ENCODE measurements around the gene OLFM3. TPM values are rescaled to one million over a fixed set of nuclear protein-coding genes. Genes with fewer than 3 reads are reported as not detected.

The OLFM3 gene
- total RNA-seq, 1 experiment from 2014 or later, result not detected

- H2AFZ ChIP-seq (ENCODE audit: low read depth, low read length, poor library complexity, severe bottlenecking), result no peak overlapping the region
- DNase-seq (ENCODE audit: low read depth, low spot score), result no peak
- H3K9ac ChIP-seq (ENCODE audit: low read length), result no peak overlapping the region
- TF ChIP-seq SRF (IDR thresholded peaks at IDR 0.05; ENCODE audit: low read depth) (no peak), EGR1 (IDR thresholded peaks at IDR 0.05; ENCODE audit: low read depth) (no peak), SP1 (IDR thresholded peaks at IDR 0.05; ENCODE audit: low read depth) (no peak), YY1 (IDR thresholded peaks at IDR 0.05; ENCODE audit: extremely low read depth, insufficient replicate concordance, low read depth, low read length) (no peak), JUND (IDR thresholded peaks at IDR 0.05) (no peak), FOSL1 (IDR thresholded peaks at IDR 0.05; ENCODE audit: low read depth) (no peak), CEBPB (IDR thresholded peaks at IDR 0.05; ENCODE audit: low read depth) (no peak), ATF3 (IDR thresholded peaks at IDR 0.05) (no peak), POLR2AphosphoS5 (IDR thresholded peaks at IDR 0.05; ENCODE audit: low read depth, low read length) (no peak), ELF1 (IDR thresholded peaks at IDR 0.05; ENCODE audit: borderline replicate concordance, low read depth) (no peak)
- TF ChIP-seq, protein P1, sequence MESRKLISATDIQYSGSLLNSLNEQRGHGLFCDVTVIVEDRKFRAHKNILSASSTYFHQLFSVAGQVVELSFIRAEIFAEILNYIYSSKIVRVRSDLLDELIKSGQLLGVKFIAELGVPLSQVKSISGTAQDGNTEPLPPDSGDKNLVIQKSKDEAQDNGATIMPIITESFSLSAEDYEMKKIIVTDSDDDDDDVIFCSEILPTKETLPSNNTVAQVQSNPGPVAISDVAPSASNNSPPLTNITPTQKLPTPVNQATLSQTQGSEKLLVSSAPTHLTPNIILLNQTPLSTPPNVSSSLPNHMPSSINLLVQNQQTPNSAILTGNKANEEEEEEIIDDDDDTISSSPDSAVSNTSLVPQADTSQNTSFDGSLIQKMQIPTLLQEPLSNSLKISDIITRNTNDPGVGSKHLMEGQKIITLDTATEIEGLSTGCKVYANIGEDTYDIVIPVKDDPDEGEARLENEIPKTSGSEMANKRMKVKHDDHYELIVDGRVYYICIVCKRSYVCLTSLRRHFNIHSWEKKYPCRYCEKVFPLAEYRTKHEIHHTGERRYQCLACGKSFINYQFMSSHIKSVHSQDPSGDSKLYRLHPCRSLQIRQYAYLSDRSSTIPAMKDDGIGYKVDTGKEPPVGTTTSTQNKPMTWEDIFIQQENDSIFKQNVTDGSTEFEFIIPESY (IDR thresholded peaks at IDR 0.05; ENCODE audit: extremely low read depth, insufficient replicate concordance, low read length), result no peak
- TF ChIP-seq, protein P2, sequence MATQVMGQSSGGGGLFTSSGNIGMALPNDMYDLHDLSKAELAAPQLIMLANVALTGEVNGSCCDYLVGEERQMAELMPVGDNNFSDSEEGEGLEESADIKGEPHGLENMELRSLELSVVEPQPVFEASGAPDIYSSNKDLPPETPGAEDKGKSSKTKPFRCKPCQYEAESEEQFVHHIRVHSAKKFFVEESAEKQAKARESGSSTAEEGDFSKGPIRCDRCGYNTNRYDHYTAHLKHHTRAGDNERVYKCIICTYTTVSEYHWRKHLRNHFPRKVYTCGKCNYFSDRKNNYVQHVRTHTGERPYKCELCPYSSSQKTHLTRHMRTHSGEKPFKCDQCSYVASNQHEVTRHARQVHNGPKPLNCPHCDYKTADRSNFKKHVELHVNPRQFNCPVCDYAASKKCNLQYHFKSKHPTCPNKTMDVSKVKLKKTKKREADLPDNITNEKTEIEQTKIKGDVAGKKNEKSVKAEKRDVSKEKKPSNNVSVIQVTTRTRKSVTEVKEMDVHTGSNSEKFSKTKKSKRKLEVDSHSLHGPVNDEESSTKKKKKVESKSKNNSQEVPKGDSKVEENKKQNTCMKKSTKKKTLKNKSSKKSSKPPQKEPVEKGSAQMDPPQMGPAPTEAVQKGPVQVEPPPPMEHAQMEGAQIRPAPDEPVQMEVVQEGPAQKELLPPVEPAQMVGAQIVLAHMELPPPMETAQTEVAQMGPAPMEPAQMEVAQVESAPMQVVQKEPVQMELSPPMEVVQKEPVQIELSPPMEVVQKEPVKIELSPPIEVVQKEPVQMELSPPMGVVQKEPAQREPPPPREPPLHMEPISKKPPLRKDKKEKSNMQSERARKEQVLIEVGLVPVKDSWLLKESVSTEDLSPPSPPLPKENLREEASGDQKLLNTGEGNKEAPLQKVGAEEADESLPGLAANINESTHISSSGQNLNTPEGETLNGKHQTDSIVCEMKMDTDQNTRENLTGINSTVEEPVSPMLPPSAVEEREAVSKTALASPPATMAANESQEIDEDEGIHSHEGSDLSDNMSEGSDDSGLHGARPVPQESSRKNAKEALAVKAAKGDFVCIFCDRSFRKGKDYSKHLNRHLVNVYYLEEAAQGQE (IDR thresholded peaks at IDR 0.05; ENCODE audit: low read depth), result no peak
- TF ChIP-seq, protein P3, sequence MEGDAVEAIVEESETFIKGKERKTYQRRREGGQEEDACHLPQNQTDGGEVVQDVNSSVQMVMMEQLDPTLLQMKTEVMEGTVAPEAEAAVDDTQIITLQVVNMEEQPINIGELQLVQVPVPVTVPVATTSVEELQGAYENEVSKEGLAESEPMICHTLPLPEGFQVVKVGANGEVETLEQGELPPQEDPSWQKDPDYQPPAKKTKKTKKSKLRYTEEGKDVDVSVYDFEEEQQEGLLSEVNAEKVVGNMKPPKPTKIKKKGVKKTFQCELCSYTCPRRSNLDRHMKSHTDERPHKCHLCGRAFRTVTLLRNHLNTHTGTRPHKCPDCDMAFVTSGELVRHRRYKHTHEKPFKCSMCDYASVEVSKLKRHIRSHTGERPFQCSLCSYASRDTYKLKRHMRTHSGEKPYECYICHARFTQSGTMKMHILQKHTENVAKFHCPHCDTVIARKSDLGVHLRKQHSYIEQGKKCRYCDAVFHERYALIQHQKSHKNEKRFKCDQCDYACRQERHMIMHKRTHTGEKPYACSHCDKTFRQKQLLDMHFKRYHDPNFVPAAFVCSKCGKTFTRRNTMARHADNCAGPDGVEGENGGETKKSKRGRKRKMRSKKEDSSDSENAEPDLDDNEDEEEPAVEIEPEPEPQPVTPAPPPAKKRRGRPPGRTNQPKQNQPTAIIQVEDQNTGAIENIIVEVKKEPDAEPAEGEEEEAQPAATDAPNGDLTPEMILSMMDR (IDR thresholded peaks at IDR 0.05 in 2 of 3, conservative IDR thresholded peaks at IDR 0.05 in 1 of 3; ENCODE audit: borderline replicate concordance in 1 of 3, insufficient read depth in 1 of 3, low read depth in 2 of 3, low read length in 2 of 3), result no peak
- H3K4me1 ChIP-seq (ENCODE audit: control insufficient read depth in 1 of 2, insufficient read depth in 2 of 2, low read length in 2 of 2), result no peaks in the 10 kb centered on the region
- CTCF ChIA-PET, result no interaction called here
- no peaks in the 10 kb centered on the region for H3K9me2 ChIP-seq (ENCODE audit: insufficient read depth)
- no peaks in the 10 kb centered on the region for H3K9me3 ChIP-seq (ENCODE audit: control insufficient read depth in 1 of 2, insufficient read depth in 1 of 2, low read depth in 1 of 2, low read length in 2 of 2)
- no peak for ATAC-seq
- POLR2A ChIA-PET, result no interaction called here
- H3K4me2 ChIP-seq (ENCODE audit: low read length), result no peak overlapping the region
- no peaks in the 10 kb centered on the region for H4K20me1 ChIP-seq (ENCODE audit: insufficient read depth)
- H3K27me3 ChIP-seq (ENCODE audit: insufficient read depth, low read length), result no peaks in the 10 kb centered on the region
- H3K36me3 ChIP-seq (ENCODE audit: control insufficient read depth in 1 of 2, insufficient read depth in 2 of 2, low read length in 2 of 2), result no peaks in the 10 kb centered on the region
- no peaks in the 10 kb centered on the region for H3K79me2 ChIP-seq (ENCODE audit: insufficient read depth, low read length)
- no peak overlapping the region for H3K4me3 ChIP-seq (replicated peaks in 1 of 2; ENCODE audit: low read depth in 1 of 2, low read length in 2 of 2)
- BruUV-seq (replicated peaks), result no TSS peak
- RAD21 ChIA-PET (ENCODE audit: low non-redundant PET in 1 of 2, low total read pairs in 2 of 2, uncharacterized antibody in 2 of 2, unreplicated experiment in 2 of 2), result no interaction called here
- intact Hi-C loops (cut with micrococcal nuclease), result no loop called here
- no peak overlapping the region for H3K27ac ChIP-seq (ENCODE audit: low read depth, low read length)
Observed at GRCh38 chr1:101757985-101758384, 238.7 kb downstream of the OLFM3 start.
